Heart left ventricle (tissue), 16 donors: ENCODE measurements around the gene MATK. TPM values are rescaled to one million over a fixed set of nuclear protein-coding genes. Genes with fewer than 3 reads are reported as not detected.

ENCODE experiments used
- ATAC-seq, 4 donors: fragments of 200-7000 bp; cut with Tn5 transposase; one replicate each; pipeline ENCODE4 v1.9.1; 2020 to 2022; ENCODE audit warnings: moderate library complexity in 4 of 4, mild to moderate bottlenecking in 3 of 4, moderate number of reproducible peaks in 1 of 4
- DNase-seq, 5 donors: peaks; one replicate each; pipeline ENCODE4 v3.0.0-alpha.2; 2020
- H3K27ac ChIP-seq, 12 donors: fragments of 200-600 bp; sonication (generic) in 4 of 12; one replicate each; pipeline versions ENCODE4 v1.5.0 to v1.8.0; 2016 to 2022; ENCODE audit warnings: mild to moderate bottlenecking in 2 of 12
- H3K27me3 ChIP-seq, 9 donors: fragments of 200-600 bp; sonication (generic) in 2 of 9; one replicate each; pipeline versions ENCODE4 v1.5.1 to v1.8.0; 2016 to 2022; ENCODE audit warnings: mild to moderate bottlenecking in 3 of 9
- H3K36me3 ChIP-seq, 9 donors: fragments of 200-600 bp; sonication (generic) in 2 of 9; one replicate each; pipeline versions ENCODE4 v1.5.0 to v1.8.0; 2018 to 2022; ENCODE audit warnings: mild to moderate bottlenecking in 2 of 9
- H3K4me1 ChIP-seq, 12 donors: fragments of 200-600 bp; sonication (generic) in 4 of 12; one replicate each; pipeline versions ENCODE4 v1.5.0 to v1.8.0; 2016 to 2022; ENCODE audit warnings: mild to moderate bottlenecking in 3 of 12
- H3K4me3 ChIP-seq, 12 donors: fragments of 200-600 bp; sonication (generic) in 4 of 12; one replicate each; pipeline versions ENCODE4 v1.5.0 to v1.8.0; 2017 to 2022; ENCODE audit warnings: mild to moderate bottlenecking in 9 of 12, moderate library complexity in 4 of 12
- H3K9me3 ChIP-seq, 12 donors: fragments of 200-600 bp; sonication (generic) in 4 of 12; one replicate each; pipeline versions ENCODE4 v1.5.0 to v1.8.0; 2016 to 2022; ENCODE audit warnings: mild to moderate bottlenecking in 1 of 12
- POLR2A ChIP-seq, 2 donors: fragments of 450-650 bp; IDR thresholded peaks; one replicate each; pipeline ENCODE4 v1.6.1; 2017; ENCODE audit warnings: antibody characterized with exemption in 2 of 2, mild to moderate bottlenecking in 2 of 2, moderate library complexity in 2 of 2
- WGBS, 4 donors: extraction: QIAGEN DNeasy Blood & Tissue Kit in 2 of 4; methylation state at CpG; one replicate each; pipeline versions ENCODE4 v1.1.5 to v1.1.7; 2013 to 2018; 5-methylcytosine and 5-hydroxymethylcytosine counted together
- intact Hi-C, 10 donors: fragments of 100-400 bp; cut with DNase I; formaldehyde crosslinking; loops; one replicate each; pipeline versions ENCODE4 v1.11.1 to v1.14.2; 2022
- polyA plus RNA-seq, 2 donors: library from polyadenylated mRNA; stranded (reverse); fragments of 200-250 nt; gene quantifications; one replicate each; pipeline ENCODE4 v1.2.3, GENCODE V29; 2013
- total RNA-seq, 9 donors: library from RNA; depleted of rRNA in 2 of 9; stranded (reverse); fragments of >200 nt in 2 of 9; fragmentation: NEBNext Ultra II Directional in 3 of 9; extraction: Animal tissue kit (Norgen Biotek cat#: 25700) in 3 of 9; gene quantifications; one replicate each; pipeline versions ENCODE4 v1.1.0 to v1.2.4, GENCODE V29; 2016 to 2023
- TF ChIP-seq, protein P1 (sequence below), 12 donors: fragments of 200-600 bp; sonication (generic) in 4 of 12; IDR thresholded peaks; one replicate each; pipeline versions ENCODE4 v1.5.0 to v1.8.0; 2018 to 2022; ENCODE audit warnings: antibody characterized with exemption in 12 of 12, mild to moderate bottlenecking in 5 of 12
- donor health status: ischemic (EF 13 %, LVEDD 7.1; RV severe dilation, severe dysfunction).
- donor health status: healthy with polysubstance abuse.
- donor health status: DM: no; HTN: yes; CAD: no.
- donor health status: DM: no; HTN: no; CAD: no.
- donor health status: ischemic (EF 25% LVEDD 6.9; RV normal size, moderate dysfunction).
- donor health status: ischemic (EF 25% LVEDD 5.7; RV mildly dilated, moderate dysfunction).
- donor health status: healthy.
- donor health status: DM: yes; HTN: yes; CAD: no.
- donor health status: ischemic (EF 35%, LVEDD 5.7; RV mildly dilated, moderate dysfunction).
- donor health status: nonischemic (EF 11% LVEDD 7.7; RV severe dilation, severe dysfunction).
- donor health status: DM: yes; HTN: yes; CAD: no.
- donor health status: PGD.
- donor health status: ischemic (EF 29% LVEDD 5.4; RV normal size, mild dysfunction).
- donor health status: nonischemic (EF 23%, LVEDD 6.1; RV moderate dilation, normal function).

MATK gene
- total and polyA plus RNA-seq, 11 donors, result 0.20 to 8.9 (median 0.70) TPM

DNA sequence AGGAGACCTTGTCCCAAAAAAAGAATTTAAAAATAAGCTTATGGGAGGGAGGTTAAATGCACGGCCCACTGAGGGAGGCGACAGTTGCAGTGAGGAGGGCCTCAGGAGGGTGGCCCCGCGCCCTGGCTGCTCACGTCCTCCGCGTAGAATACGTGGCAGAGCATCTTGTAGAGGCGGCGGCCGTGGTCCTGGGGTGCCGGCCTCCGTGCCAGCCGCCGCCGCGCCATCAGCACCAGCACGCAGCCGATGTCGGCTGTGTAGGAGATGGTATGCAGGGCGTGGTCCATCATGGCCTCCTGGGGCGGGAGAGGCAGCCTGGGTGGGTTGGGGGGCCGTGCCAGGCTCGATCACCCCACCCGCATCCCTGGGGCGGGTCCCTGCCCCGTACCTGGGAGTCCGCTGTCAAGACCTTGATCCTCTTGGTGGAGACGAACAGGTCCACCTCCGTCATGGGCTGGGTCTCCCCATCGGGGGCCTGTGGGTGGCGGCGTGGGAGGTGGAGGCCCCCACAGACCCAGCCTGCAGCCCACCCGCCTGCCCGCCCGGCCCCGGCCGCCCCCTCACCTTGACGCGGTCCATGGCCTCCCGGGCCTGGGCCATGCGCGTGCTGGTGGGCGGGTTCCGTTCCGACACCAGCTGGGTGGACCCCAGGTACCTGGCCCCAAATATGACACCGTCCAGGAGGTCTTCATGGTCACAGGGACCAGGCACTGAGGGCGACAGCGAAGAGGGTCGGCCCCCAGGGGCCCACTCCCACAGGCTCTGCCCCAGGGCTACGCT is 32.4 kb downstream of the MATK start:
- ATAC-seq (peak in 1 of 4 donors; percentile 23), DNase-seq (no peak)
- H3K36me3 ChIP-seq, result peaks cover 0 to 69% (median 60%) of the 10 kb centered on the region in 9 donors
- H3K27me3 ChIP-seq, result no peaks in the 10 kb centered on the region
- intact Hi-C loops, result no loop called here
- no peak overlapping the region for H3K4me3 ChIP-seq
- H3K27ac ChIP-seq, result no peak overlapping the region
- WGBS, 4 donors, result 96 to 97% (median 96%) methylated on average over 25 to 51 of the region's 51 CpGs
- H3K9me3 ChIP-seq, result no peaks in the 10 kb centered on the region
- no peak for TF ChIP-seq POLR2A (IDR thresholded peaks at IDR 0.05)
- TF ChIP-seq, protein P1, sequence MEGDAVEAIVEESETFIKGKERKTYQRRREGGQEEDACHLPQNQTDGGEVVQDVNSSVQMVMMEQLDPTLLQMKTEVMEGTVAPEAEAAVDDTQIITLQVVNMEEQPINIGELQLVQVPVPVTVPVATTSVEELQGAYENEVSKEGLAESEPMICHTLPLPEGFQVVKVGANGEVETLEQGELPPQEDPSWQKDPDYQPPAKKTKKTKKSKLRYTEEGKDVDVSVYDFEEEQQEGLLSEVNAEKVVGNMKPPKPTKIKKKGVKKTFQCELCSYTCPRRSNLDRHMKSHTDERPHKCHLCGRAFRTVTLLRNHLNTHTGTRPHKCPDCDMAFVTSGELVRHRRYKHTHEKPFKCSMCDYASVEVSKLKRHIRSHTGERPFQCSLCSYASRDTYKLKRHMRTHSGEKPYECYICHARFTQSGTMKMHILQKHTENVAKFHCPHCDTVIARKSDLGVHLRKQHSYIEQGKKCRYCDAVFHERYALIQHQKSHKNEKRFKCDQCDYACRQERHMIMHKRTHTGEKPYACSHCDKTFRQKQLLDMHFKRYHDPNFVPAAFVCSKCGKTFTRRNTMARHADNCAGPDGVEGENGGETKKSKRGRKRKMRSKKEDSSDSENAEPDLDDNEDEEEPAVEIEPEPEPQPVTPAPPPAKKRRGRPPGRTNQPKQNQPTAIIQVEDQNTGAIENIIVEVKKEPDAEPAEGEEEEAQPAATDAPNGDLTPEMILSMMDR (IDR thresholded peaks at IDR 0.05), result no peak
- H3K4me1 ChIP-seq, result peaks cover 0 to 2% (median 0%) of the 10 kb centered on the region in 12 donors

DNA sequence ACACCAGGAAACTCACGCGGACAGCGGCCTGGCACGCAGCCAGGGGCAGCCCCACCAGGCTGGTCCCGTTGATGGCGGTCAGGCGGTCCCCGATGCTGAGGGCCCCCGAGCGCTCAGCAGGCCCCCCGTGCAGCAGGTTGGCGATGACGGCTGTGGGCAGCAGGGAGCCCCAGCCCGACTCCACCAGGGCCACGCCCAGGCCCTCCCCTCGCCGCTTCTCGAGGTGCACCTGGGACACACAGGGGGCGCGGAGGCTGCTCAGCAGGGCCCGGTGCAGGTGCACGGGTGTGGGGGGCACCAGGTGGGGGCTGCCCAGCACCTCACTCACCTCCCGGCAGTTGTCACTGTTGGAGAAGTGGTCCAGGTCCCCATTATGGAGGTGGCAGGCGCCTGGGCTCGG is 33.7 kb downstream of the MATK start:
- no peaks in the 10 kb centered on the region for H3K4me1 ChIP-seq
- DNase-seq, result no peak
- no peak overlapping the region for H3K27ac ChIP-seq
- intact Hi-C loops, result no loop called here
- H3K9me3 ChIP-seq, result no peaks in the 10 kb centered on the region
- TF ChIP-seq, protein P1 (IDR thresholded peaks at IDR 0.05), result no peak
- no peak for TF ChIP-seq POLR2A (IDR thresholded peaks at IDR 0.05)
- no peak for ATAC-seq
- H3K27me3 ChIP-seq, result no peaks in the 10 kb centered on the region
- 76 to 88% (median 82%) methylated on average over 9 to 25 of the region's 25 CpGs for WGBS, 4 donors
- peaks cover 0 to 56% (median 50%) of the 10 kb centered on the region in 9 donors for H3K36me3 ChIP-seq
- H3K4me3 ChIP-seq, result no peak overlapping the region

DNA sequence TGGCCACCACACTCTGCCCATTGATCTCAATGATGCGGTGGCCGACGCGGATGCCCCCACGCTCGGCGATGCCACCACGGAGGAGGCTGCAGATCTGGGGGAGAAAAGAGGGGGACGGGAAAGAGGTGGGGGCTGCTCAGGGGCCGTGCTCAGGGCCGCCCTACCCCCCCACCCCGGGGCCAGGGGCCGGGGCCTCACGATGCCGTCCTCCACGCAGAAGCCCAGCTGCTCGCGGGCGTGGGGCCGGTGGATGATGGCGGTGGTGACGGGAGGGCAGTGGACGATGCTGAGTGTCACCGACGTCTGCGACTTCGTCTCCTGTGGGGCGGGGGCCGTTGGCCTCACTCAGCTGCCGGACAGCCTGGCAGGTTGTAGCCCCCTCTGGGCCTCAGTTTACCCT is 34.9 kb downstream of the MATK start:
- H3K27ac ChIP-seq, result no peak overlapping the region
- no peak for TF ChIP-seq POLR2A (IDR thresholded peaks at IDR 0.05)
- TF ChIP-seq, protein P1 (IDR thresholded peaks at IDR 0.05), result no peak
- peaks cover 0 to 2% (median 0%) of the 10 kb centered on the region in 9 donors for H3K27me3 ChIP-seq
- ATAC-seq (no peak), DNase-seq (no peak)
- no peaks in the 10 kb centered on the region for H3K9me3 ChIP-seq
- intact Hi-C loops, result no loop called here
- no peaks in the 10 kb centered on the region for H3K4me1 ChIP-seq
- peaks cover 0 to 52% (median 40%) of the 10 kb centered on the region in 9 donors for H3K36me3 ChIP-seq
- WGBS, 4 donors, result 92 to 95% (median 93%) methylated on average over 20 to 30 of the region's 30 CpGs
- no peak overlapping the region for H3K4me3 ChIP-seq

DNA sequence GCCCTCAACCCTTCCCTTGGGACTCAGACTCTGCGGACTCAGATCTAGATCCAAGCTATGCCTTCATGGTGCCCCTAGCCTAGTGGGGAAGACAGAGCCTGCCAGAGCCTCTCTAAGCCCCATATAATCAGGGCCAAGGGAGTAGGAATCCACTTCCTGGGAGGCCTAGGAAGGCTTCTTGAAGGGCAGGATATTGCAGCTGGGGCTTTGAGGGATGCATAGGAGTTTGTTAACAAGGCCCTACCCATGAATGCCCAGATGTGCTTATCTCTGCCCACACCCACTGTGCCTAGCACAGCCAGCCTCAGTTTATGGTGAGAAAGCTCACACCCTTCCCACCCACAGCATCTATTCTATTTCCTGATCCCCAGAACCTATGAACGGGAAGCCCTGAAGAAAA is 36.0 kb downstream of the MATK start:
- peaks cover 0 to 4% (median 0%) of the 10 kb centered on the region in 9 donors for H3K27me3 ChIP-seq
- intact Hi-C loops, result no loop called here
- WGBS, 4 donors, result 95 to 100% (median 98%) methylated on average over 1 to 2 of the region's 2 CpGs
- H3K4me1 ChIP-seq, result no peaks in the 10 kb centered on the region
- H3K27ac ChIP-seq, result no peak overlapping the region
- no peak for ATAC-seq
- no peak for DNase-seq
- no peaks in the 10 kb centered on the region for H3K9me3 ChIP-seq
- peaks cover 0 to 52% (median 38%) of the 10 kb centered on the region in 9 donors for H3K36me3 ChIP-seq
- H3K4me3 ChIP-seq, result no peak overlapping the region
- no peak for TF ChIP-seq POLR2A (IDR thresholded peaks at IDR 0.05)
- TF ChIP-seq, protein P1 (IDR thresholded peaks at IDR 0.05), result no peak
